Caco-2 (cell line): Measurements from ENCODE around the gene KMT2C. TPM values are rescaled to one million over a fixed set of nuclear protein-coding genes. Genes with fewer than 3 reads are reported as not detected.
"Not testable (repeated sequence)": the region's sequence is repeated elsewhere in the genome, so short reads cannot be mapped to it uniquely, and the experiment has no call there.

Source experiments
- BruUV-seq: library from RNA; stranded (reverse); fragments of 400-500 nt; replicated peaks from 2 replicates; lab custom pipeline; 2021; lab: Mats Ljungman, UMichigan
- CTCF ChIA-PET: fragments of 300-600 bp; sonication (Branson Sonifier 250); formaldehyde crosslinking; loops from one replicate; lab custom pipeline; 2022; ENCODE audit warnings: antibody characterized with exemption; lab: Charles Lee
- POLR2A ChIA-PET: fragments of 300-600 bp; sonication (Branson Sonifier 250); formaldehyde crosslinking; loops from one replicate; lab custom pipeline; 2022; ENCODE audit warnings: antibody characterized with exemption; lab: Charles Lee
- DNase-seq, 2 experiments: peaks; one replicate each; pipeline versions ENCODE4 v3.0.0 to v3.0.0-alpha.2; 2020 to 2022
- H3K27me3 ChIP-seq: replicated peaks from 2 replicates; pipeline ENCODE4 v1.6.0; 2011; ENCODE audit warnings: low read length; ENCODE audit not compliant: control insufficient read depth, insufficient read depth
- H3K36me3 ChIP-seq: 2 replicates; pipeline ENCODE4 v1.5.1; 2011; ENCODE audit warnings: low read length; ENCODE audit not compliant: control insufficient read depth, insufficient read depth
- H3K4me1 ChIP-seq: fragments of 250-450 bp; sonication (Bioruptor Pico); 2 replicates; pipeline ENCODE4 v1.5.1; 2020; ENCODE audit warnings: mild to moderate bottlenecking
- H3K4me3 ChIP-seq: 2 replicates; pipeline ENCODE4 v1.5.1; 2011; ENCODE audit warnings: low read depth, mild to moderate bottlenecking, control low read depth, low read length
- H3K9me3 ChIP-seq: fragments of 250-450 bp; sonication (Bioruptor Pico); 2 replicates; pipeline ENCODE4 v1.5.1; 2020; ENCODE audit warnings: mild to moderate bottlenecking, moderate library complexity
- H3K27ac Mint-ChIP-seq: one replicate; pipeline ENCODE4 v1.8.0; 2022; ENCODE audit warnings: mixed read lengths; ENCODE audit not compliant: unreplicated experiment
- H3K27me3 Mint-ChIP-seq: one replicate; pipeline ENCODE4 v1.8.0; 2022; ENCODE audit warnings: mixed read lengths; ENCODE audit not compliant: insufficient read depth, unreplicated experiment
- H3K36me3 Mint-ChIP-seq: one replicate; pipeline ENCODE4 v1.8.0; 2022; ENCODE audit warnings: mild to moderate bottlenecking, mixed read lengths; ENCODE audit not compliant: insufficient read depth, unreplicated experiment
- H3K4me1 Mint-ChIP-seq: one replicate; pipeline ENCODE4 v1.8.0; 2022; ENCODE audit warnings: low read depth, mixed read lengths; ENCODE audit not compliant: unreplicated experiment
- H3K4me3 Mint-ChIP-seq: one replicate; pipeline ENCODE4 v1.8.0; 2022; ENCODE audit warnings: mild to moderate bottlenecking, moderate library complexity, mixed read lengths; ENCODE audit not compliant: unreplicated experiment
- H3K9me3 Mint-ChIP-seq: one replicate; pipeline ENCODE4 v1.8.0; 2022; ENCODE audit warnings: mixed read lengths; ENCODE audit not compliant: unreplicated experiment
- CTCF ChIP-seq, 2 experiments: fragments of 200-600 bp in 1 of 2; IDR thresholded peaks; 1 replicate in 1 of 2; 2 replicates in 1 of 2; pipeline versions ENCODE4 v1.5.1 to v1.8.0; 2011 to 2022; ENCODE audit warnings: antibody characterized with exemption in 1 of 2, control low read depth in 1 of 2, inconsistent platforms in 1 of 2, low read depth in 1 of 2, low read length in 1 of 2, mild to moderate bottlenecking in 1 of 2, moderate library complexity in 1 of 2; ENCODE audit not compliant: insufficient read depth in 1 of 2, severe bottlenecking in 1 of 2, unreplicated experiment in 1 of 2
- intact Hi-C: fragments of 100-400 bp; cut with micrococcal nuclease; formaldehyde crosslinking; loops from one replicate; pipeline ENCODE4 v1.10.0; 2022; ENCODE audit not compliant: unreplicated experiment
- total RNA-seq: library from RNA; stranded (reverse); gene quantifications from 2 replicates; pipeline ENCODE4 v1.2.3, GENCODE V29; 2022

Gene KMT2C
- total RNA-seq, 1 experiment from 2014 or later = 59.5 TPM

DNA sequence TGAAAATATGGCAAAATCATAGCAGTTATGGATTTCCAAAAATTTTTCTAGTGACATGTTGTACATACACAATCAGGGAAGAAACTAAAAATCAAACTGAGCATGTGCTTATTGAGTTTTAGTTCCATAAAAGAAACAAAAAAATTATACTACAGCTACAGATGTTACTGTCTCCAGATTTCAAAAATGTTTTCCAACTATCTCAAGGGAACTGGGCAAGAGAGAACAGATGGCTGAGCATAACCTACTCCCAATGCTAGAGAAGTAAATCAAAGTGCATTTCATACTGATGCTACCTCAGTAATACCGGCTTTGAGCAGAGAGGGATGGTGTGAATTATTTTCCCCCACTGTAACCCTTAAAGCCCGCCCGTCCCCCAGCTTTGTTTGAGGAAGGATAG lies 40.7 kb upstream of the KMT2C start:
- Histone ChIP-seq H3K4me3 (no peak overlapping the region), H3K4me1 (no peaks in the 10 kb centered on the region), H3K9me3 (peaks cover 6% of the 10 kb centered on the region), H3K36me3 (no peaks in the 10 kb centered on the region), H3K27me3 (no peaks in the 10 kb centered on the region; the same call in 1 of the 2 replicates)
- Mint-ChIP-seq H3K9me3 (no peaks in the 10 kb centered on the region), H3K27ac (no peak overlapping the region), H3K4me3 (no peak overlapping the region), H3K36me3 (no peaks in the 10 kb centered on the region), H3K27me3 (no peaks in the 10 kb centered on the region), H3K4me1 (peaks cover 6% of the 10 kb centered on the region)
- ChIA-PET CTCF (no interaction called here), POLR2A (no interaction called here)
- no TSS peak for BruUV-seq
- intact Hi-C loops = no loop called here
- no peak for TF ChIP-seq CTCF (IDR thresholded peaks at IDR 0.05; ENCODE audit: insufficient read depth in 1 of 2, low read depth in 1 of 2, low read length in 1 of 2, severe bottlenecking in 1 of 2, unreplicated experiment in 1 of 2)
- DNase-seq = no peak

DNA sequence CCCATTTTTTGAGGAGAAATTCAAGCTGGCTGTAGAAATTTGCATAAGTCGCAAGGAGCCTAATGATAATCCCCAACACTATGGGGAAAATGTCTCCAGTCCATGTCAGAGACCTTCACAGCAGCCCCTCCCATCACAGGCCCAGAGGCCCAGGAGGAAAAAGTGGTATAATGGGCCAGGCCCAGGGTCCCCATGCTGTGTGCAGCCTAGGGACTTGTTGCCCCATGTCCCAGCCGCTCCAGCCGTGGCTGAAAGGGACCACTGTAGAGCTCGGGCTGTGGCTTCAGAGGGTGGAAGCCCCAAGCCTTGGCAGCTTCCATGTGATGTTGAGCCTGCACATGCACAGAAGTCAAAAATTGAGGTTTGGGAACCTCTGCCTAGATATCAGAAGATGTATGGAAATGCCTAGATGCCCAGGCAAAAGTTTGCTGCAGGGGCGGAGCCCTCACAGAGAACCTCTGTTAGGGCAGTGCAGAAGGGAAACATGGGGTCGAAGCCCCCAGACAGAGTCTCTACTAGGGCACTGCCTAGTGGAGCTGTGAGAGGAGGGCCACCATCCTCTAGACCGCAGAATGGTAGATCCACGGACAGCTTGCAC lies 35.3 kb upstream of the KMT2C start:
- H3K36me3 Mint-ChIP-seq, intact Hi-C loops, H3K4me1 Mint-ChIP-seq, H3K36me3 ChIP-seq, H3K27ac Mint-ChIP-seq, POLR2A ChIA-PET, DNase-seq, H3K27me3 Mint-ChIP-seq, H3K4me3 Mint-ChIP-seq, CTCF ChIA-PET, BruUV-seq, H3K27me3 ChIP-seq, H3K4me1 ChIP-seq, H3K4me3 ChIP-seq: not testable (repeated sequence)
- peaks cover 17% of the 10 kb centered on the region for H3K9me3 ChIP-seq
- H3K9me3 Mint-ChIP-seq = peaks cover 13% of the 10 kb centered on the region

GRCh38 chr7:152470251-152471022 lies 34.6 kb upstream of the KMT2C start:
- H3K36me3 ChIP-seq, H3K27ac Mint-ChIP-seq, H3K4me1 ChIP-seq, POLR2A ChIA-PET, H3K4me3 Mint-ChIP-seq, intact Hi-C loops, H3K36me3 Mint-ChIP-seq, H3K4me1 Mint-ChIP-seq, BruUV-seq, CTCF ChIA-PET, DNase-seq, H3K27me3 ChIP-seq, H3K4me3 ChIP-seq, H3K27me3 Mint-ChIP-seq: not testable (repeated sequence)
- peaks cover 13% of the 10 kb centered on the region for H3K9me3 Mint-ChIP-seq
- peaks cover 17% of the 10 kb centered on the region for H3K9me3 ChIP-seq

GRCh38 chr7:152469576-152469975 lies 33.8 kb upstream of the KMT2C start:
- H3K27ac Mint-ChIP-seq, H3K4me3 ChIP-seq, H3K27me3 Mint-ChIP-seq, H3K4me3 Mint-ChIP-seq, DNase-seq, H3K36me3 ChIP-seq, BruUV-seq, H3K4me1 ChIP-seq, H3K36me3 Mint-ChIP-seq, H3K27me3 ChIP-seq, POLR2A ChIA-PET, H3K4me1 Mint-ChIP-seq, CTCF ChIA-PET: not testable (repeated sequence)
- intact Hi-C loops = loop anchor here (10.0 kb wide), 2 partner anchors 125 to 225 kb away; no protein-coding TSS in a partner anchor
- peaks cover 13% of the 10 kb centered on the region for H3K9me3 Mint-ChIP-seq
- H3K9me3 ChIP-seq = peaks cover 17% of the 10 kb centered on the region
